ENCODE measurements around the gene PLCL1.

GRCh38 chr2:197850882-197851450 lies 46.6 kb downstream of the PLCL1 start:
- TF ChIP-seq CTCF (IDR thresholded peaks at IDR 0.05) (no peak), POLR2A (IDR thresholded peaks at IDR 0.05) (no peak)
